Ammon's horn (tissue), 1 donor: ENCODE results near the gene NBAS.
A peak's percentile ranks its signal among the peaks of the same experiment; 100 is the strongest.

Experiments
- DNase-seq: peaks from one replicate; pipeline ENCODE4 v3.0.0-alpha.2; 2016; ENCODE audit warnings: low spot score

NBAS gene

DNA sequence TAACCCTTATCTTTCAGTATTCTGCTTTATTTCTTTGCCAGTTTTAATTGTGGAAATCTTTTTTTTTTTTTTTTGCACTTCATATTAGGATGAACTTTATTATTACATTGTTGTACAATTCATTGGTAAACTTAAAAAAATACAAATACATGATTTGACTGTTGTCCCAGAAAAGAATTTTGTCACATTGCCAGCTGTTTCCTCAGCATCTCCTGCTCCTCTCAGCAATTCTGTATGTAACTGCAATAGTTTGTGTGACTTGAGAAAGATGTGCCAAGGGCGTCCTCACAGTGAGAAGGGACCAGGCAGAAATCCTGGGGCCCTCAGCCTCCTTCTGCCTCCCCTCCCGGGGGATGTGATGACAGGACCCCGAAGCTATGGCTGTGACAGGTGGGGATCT is 254.4 kb downstream of the NBAS start:
- no peak for DNase-seq

DNA sequence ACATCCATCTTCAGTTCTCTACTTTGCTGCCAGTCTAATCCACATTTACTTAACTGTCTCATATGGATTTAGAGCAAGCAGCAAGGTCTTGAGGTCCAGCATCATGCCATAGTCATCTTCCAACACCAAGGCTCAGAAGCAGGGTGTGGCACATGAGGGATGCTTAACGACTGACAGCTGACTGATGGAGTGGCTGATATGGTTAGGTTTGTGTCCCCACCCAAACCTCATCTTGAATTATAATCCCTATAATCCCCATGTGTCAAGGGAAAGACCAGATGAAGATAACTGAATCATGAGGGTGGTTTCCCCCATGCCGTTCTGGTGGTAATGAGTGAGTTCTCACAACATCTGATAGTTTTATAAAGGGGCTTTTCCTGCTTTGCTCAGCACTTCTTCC is 257.3 kb downstream of the NBAS start:
- no peak for DNase-seq

DNA sequence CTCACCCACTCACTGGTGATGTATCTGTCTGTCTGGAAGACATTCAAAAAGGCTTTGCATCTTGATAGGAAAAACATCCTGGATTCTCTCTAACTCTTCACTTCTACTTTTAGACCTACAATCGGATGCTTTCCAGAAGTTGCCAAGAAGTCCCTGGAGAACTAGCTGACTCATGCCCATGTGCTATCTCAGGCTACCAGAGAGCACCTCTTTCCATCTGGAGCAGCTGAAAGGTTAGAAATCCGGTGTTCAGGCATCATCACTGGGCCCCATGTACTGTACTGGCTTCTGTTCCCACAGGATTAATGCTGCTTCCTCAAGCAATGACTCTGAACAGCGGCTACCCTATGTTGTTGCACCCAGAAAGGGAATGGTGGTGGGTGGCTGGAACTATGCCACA is 259.0 kb downstream of the NBAS start:
- peak; percentile 5 for DNase-seq

DNA sequence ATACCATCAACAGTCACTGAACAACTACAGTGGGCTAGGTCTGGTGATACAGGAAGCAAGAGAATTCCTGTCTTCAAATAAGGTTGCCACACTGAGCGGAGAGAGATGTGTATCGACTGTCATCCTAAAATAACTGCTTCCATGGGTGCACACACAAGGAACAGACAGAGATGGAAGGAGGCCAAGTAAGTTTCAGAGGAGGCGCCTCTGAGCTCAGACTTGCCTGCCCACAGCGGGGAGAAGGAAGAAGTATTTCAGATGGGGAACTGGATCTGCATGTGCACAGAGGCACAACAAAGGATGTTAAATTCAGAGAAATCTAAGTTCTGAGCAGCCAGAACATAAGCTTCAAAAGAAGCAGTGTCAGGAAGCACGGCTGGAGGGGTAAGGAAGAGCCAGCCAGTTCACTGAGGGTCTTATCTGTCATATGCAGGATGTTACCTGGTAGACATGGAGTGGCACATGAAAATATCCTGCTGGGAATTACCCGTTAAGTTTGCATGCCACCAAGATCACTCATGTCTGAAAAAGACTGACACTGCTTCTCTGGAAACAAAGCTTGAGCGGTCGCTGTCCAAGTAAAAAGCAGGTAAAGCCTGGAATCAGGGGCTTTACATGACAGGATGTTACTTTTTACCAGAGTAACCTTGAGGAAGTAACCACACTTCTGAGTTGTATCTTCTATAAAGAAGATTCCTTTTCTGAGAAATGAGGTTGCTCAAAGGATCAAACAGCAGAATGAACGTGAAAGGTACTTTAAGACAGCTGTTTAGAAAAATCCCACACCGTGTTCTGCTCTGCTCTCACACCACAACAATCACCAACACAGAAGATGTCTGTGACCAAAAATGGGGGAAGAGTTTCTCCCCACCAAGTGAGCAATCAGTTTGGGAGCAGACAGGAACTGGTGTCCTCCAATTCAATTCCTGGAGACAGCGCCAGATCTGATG is 260.2 kb downstream of the NBAS start:
- peak; percentile 19 for DNase-seq

DNA sequence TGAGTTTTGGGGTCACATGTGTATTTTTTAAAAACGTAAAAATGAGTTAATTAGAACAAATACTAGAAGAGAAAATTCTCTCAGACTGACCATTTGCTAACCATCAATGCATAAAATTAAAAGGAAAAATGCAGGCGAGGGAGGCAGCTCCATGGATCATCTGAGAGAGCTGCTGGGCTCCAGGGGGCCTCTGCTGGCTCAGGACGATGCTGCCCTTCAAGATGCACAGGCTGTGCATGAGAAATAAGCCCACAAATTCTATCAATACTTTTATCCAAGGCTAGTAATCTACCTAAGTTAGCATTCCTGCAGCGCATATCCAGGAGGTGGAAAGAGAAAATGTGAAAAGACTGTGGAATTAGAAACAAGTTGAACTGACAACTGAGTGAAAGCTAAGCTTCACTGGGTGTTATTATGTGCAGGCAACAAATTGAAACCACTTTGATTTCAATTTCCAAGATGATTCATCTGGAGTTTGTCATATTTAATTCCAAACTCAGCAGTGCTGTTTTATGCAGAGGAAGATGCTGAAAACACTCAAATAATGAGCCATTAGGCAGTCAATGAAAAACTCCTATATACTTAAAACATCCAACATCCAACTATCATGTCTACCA is 261.1 kb downstream of the NBAS start:
- DNase-seq, result peak; percentile 9

DNA sequence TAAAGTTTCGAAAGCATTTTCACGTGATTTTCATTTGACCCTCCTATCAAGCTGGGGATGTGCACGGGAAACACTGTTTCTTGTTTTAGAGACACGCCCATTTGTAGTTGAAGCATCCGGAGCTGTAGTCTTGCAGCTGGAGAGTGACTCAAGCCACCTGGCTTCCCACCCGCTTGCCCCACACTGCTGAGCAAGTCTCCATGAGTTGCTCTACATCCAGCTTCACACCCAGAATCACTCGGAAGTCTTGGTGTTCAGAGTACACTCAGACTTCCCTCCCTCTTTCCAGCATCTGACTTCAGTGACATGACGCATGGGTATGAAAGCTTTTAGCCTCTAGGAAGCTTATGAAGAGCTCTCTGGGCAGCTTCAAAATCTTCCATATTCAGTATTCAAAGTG is 262.4 kb downstream of the NBAS start:
- no peak for DNase-seq

DNA sequence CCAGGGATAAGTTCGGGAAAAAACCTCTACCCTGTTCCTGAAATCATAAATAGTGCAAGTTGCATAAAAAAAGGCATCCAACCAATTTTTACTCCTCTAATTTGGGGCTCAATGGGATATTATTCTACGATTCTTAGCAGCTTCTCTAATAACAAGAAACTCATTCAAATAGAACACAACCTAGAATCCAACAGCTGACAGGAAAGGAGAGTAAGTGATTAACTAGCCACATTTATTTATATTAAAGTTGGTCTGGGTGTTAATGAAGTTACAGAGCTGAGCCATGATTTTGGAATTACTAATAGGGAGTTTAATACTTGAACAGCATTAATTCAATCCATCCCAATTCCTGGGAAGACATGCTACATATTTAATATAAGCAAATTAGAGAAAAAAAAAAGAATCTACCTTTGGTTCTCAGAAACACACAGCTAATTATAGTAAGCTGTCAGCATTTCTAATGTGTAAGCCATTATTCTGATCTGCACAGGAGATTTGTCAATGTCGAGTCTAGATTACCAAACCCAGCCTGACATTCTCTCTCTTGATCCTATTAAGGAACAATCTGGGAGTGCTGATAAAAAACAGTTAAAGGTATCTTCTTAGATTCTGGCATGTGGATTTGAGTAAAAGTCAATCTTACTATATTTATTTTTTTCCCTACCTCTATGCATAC is 267.7 kb downstream of the NBAS start:
- DNase-seq, result no peak

DNA sequence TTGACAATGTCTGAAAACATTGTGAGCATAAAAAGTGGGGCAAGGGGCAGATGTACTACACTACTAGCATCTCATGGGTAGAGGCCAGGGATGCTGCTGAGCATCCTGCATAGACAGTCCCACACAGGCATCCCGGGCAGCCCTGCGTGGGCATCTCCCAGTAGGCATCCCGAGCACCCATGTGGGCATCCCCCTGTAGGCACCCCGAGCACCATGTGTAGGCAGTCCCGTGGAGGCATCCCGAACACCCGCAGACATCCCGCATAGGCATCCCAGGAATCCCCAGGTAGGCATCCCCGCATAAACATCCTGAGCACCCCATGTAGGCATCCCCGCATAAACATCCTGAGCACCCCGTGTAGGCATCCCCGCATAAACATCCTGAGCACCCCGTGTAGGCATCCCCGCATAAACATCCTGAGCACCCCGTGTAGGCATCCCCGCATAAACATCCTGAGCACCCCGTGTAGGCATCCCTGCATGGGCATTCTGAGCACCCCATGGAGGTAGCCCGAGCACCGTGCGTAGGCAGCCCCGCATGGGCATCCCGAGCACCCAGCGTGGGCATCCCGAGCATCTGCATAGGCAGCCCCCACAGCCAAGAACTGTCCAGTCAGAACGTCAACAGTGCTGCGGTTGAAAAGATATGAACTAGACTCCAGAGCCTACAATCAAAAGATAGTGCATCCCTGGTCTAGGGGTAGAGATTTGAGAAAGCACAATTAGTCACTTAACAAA is 273.5 kb downstream of the NBAS start:
- DNase-seq, result no peak

DNA sequence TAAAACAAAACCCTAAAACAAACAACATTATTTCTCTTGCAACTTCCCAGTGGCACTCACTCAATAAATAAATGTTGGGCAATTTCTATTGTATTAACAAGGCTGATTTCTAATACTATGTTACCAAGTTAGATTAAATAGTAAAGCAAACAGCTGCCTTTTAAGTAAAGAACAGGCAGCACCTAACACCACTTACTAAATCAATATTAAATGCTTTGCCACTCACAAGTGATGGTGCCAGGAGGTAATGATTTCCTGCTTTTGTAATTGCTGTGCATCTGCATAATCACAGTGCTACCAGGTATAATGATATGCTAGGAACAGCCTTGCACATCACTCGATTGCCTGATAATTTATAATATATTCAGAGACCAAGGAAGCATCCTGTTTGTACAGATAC is 276.5 kb downstream of the NBAS start:
- no peak for DNase-seq

DNA sequence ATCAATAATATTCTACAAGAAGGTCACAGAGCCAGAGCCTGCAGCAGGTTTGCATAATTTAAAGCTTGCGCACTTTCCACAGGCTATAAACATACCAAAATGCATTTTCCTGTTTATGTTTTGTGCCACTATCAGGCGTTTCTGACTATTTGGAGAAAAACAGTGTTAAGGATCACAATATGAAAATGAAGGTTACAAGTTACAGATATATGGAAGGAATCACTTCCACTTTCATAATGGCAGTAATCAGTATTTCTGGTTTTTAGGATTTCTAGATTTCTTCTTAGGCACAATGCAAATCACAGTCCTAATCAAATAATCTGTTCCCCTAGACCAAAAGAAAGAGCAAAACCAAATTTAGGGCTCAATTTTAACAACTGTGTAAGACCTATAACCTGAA is 279.5 kb downstream of the NBAS start:
- no peak for DNase-seq

DNA sequence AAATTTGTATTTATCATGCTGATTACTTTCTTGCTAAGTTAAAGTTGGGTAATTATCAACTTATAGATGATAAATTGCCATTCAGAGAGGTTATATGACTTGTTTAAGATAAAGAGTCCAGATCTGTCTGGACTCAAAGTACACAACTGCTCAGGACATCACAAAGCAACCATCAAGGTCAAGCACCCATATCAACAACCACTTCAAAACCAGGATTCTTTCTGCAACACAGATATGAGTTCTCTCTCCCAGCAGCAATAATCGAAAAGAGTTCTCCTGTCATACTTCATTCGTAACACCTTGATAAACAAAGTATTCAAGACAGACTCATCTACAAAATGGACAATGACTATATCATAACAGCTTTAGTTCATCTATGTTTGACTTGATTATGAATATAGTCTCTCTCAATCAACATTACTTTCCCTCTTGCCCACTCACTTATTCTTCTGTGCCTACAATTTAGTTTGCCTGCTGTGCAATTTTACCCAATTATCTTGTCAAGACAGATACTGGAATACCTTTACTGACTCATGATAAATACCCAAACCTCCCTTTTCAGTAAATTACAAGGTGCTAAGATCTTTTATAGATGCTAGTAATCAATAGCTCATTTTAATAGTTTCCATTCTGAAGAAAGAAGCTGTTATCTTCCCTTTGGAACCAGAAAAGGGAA is 281.8 kb downstream of the NBAS start:
- no peak for DNase-seq

DNA sequence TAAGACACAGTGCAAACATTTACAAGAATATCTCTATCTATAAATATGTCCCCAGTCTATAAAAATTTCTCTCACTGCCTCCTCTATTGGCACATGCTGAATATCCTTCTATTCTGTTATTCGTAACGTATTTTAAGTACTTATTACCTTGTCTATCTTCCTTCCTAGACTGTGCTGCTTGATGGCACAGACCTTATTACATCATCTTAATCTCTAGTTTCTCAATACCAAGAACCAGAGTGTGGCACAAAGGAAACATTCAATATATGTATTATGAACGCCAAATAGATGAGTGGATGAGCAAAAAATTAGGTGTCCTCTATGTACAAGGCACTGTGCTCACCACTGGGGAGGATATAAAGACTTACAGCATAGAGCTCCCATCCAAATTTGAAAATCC is 282.8 kb downstream of the NBAS start:
- no peak for DNase-seq

DNA sequence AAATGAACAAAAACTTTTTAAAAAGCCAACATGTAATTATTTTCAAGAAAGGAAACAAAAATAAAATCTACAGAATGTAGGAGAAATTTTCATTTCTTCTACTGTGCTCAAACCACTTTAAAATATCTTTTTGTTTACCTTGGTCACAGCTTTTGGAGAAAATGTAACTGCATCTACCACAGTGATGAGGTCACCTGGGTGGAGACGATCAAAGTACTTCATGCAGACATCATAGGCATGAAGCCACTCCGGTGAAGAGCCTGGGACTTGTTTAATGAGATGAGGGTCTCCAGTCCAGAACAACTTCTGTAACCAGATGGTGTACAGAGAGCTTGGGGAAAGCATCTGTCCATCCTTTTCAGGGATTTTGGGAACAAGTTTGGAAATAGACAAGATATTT is 285.8 kb downstream of the NBAS start:
- no peak for DNase-seq

DNA sequence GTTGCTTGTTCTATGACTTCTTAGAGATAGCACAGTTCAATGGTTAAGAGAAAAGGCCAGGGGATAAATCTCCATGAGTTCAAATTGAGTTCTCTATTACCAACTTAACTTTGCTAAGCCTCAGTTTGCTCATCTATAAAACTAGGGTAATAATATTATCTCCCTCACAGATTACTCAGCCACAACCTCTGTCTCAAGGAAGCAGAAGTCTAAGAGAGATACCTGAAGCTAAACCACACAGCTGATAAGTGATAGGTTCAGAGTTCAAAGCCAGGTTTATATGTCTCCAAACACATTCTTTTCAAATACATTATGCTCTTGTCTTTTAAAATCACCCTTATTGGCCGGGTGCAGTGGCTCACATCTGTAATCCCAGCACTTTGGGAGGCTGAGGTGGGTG is 287.7 kb downstream of the NBAS start:
- no peak for DNase-seq

DNA sequence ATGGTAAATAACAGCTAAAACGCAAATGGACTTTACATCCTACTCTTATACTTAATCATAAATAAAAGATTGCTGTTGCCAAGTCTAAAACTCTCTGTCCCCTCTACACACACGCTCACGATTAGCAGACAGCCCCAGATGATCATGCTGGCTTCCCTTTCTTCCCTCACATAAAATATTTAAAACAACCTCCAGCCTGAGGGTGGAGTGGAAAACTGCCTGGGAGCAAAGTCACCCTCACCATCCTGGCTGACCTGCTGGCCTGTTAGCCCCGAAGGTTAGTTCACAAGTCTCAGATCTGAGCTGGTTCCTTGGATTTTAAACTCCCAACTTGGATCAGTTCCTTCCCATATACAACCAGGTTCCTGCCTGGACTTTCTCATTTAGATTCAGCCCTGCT is 288.2 kb downstream of the NBAS start:
- DNase-seq, result no peak

DNA sequence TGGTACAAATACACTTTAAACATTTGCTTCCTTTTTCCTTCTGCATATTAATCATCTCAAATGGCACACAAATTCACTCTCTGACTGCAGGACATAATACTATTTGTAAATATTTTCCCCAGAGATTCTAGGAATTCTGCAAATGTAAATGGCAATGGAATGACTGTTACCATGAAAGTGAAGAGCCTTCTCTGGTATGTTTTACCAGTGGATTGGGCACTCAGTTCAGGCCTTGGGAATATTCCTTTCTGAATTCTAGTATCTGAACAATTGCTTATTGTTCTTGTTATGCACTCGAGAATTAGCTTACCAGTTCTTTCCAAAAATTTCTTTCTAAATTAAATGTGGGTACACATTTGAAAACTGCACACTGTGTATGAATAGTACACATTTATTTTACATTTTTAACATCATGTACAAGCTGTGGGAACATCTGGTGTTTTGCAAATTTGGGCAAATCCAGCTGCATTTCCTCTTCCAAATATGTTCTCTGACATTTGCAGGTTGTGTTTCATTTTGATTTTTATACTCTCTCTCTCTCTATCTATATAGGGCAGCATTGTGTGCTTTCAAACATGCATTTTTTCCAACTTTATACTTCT is 289.1 kb downstream of the NBAS start:
- no peak for DNase-seq

DNA sequence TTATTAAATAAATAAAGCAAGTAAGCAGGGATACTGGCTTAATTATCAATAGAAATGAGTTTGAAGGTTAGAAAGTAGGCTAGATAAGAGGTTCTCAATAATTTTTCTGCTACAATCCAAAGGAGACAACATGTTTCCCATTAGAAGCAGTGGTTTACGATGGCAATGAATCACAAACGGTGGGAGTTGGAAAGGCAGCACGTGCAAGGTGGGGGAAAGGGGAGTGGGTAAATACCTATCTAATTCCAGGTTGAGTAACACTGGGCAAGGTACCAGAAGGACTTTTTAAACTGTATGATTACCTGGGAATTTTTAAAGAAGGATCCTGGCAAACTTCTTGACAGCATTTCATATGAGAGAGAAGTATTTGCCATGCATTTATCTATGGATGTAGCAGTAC is 289.9 kb downstream of the NBAS start:
- DNase-seq, result no peak

DNA sequence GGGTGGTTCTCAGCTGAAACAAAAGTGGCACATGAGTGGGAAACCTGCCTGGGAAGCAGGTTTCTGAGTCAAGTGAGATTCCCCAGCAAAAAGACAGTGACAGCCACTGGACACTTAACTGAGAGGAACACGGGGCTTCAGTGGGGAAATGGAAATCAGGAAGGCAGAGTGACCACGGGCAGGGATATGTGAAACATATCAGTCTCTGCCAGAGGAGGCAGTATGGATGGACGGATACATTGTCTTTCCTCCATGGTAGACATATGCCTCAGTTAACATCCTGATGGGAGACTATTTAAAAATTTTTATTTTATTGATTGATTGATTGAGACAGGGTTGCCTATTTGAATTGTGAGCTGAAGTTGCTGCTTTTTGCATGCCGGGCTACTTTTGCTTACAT is 292.1 kb downstream of the NBAS start:
- no peak for DNase-seq

DNA sequence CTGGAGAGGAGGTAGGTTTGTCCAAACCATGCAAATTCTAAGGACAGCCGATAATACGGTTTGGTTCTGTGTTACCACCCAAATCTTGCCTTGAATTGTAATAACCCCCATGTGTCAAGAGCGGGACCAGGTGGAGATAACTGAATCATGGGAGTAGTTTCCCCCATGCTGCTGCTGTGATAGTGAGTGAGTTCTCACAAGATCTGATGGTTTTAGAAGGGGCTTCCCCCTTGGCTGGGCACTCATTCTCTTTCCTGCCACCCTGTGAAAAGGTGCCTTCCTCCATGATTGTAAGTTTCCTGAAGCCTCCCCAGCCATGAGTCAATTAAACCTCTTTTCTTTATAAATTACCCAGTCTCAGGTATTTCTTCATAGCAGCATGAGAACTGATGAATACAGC is 295.2 kb downstream of the NBAS start:
- DNase-seq, result no peak

DNA sequence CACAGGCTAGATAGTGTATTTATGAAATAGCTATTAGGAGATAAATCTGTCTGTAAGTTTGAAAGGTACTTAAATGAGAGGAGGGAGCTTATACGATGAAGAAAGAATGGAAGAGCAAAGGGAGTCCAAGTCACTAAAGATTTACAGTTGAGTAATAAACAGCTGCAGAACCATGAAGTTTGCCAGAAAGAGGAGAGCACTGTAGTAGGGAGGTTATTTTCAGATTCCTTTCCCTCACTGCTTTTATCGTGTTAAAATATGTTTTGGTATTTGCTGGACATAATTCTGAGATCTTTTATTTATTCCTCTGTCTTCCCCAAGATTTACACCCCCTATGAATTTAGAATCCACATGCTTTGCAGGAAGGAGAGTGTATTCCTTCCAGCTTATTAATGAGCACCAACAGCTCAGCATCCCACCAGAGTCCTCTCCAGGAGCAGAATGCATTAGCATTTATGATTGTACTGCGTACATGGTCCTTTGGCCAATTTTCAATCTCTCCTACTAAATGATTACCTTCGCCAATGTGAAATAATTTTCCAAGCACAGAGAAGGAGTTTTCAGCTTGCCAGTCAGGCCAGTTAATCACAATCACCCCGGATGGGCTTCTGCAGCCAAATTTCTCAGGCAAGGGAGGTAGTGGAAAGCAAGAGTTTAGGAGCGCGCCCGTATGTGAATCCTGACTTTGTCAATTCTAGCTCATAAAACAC is 297.0 kb downstream of the NBAS start:
- DNase-seq, result no peak

DNA sequence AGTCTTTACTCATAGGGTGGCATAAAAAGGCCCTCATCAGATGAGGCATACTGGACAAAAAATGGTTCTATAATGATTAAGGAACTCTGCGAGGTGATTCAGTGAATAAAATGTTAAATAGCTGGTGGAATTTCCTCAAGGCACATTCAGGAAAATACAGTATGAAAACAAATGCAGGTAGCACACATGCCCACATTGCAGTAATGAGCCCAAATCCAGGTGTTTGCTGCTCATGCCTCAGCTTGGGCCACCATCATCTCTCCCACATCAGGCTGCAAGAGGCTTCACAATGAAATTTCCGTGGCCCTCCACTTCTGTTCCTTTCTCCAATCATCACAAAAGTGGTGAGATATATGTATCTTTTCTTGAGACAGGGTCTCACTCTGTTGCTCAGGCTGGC is 298.3 kb downstream of the NBAS start:
- DNase-seq, result no peak
